Heart left ventricle (tissue), 16 donors: Measurements from ENCODE around the gene MYL9. TPM values are rescaled to one million over a fixed set of nuclear protein-coding genes. Genes with fewer than 3 reads are reported as not detected.

ENCODE experiments used
- ATAC-seq, 4 donors: fragments of 200-7000 bp; cut with Tn5 transposase; one replicate each; pipeline ENCODE4 v1.9.1; 2020 to 2022; ENCODE audit warnings: moderate library complexity in 4 of 4, mild to moderate bottlenecking in 3 of 4, moderate number of reproducible peaks in 1 of 4
- DNase-seq, 5 donors: peaks; one replicate each; pipeline ENCODE4 v3.0.0-alpha.2; 2020
- H3K27ac ChIP-seq, 12 donors: fragments of 200-600 bp; sonication (generic) in 4 of 12; one replicate each; pipeline versions ENCODE4 v1.5.0 to v1.8.0; 2016 to 2022; ENCODE audit warnings: mild to moderate bottlenecking in 2 of 12
- H3K27me3 ChIP-seq, 9 donors: fragments of 200-600 bp; sonication (generic) in 2 of 9; one replicate each; pipeline versions ENCODE4 v1.5.1 to v1.8.0; 2016 to 2022; ENCODE audit warnings: mild to moderate bottlenecking in 3 of 9
- H3K36me3 ChIP-seq, 9 donors: fragments of 200-600 bp; sonication (generic) in 2 of 9; one replicate each; pipeline versions ENCODE4 v1.5.0 to v1.8.0; 2018 to 2022; ENCODE audit warnings: mild to moderate bottlenecking in 2 of 9
- H3K4me1 ChIP-seq, 12 donors: fragments of 200-600 bp; sonication (generic) in 4 of 12; one replicate each; pipeline versions ENCODE4 v1.5.0 to v1.8.0; 2016 to 2022; ENCODE audit warnings: mild to moderate bottlenecking in 3 of 12
- H3K4me3 ChIP-seq, 12 donors: fragments of 200-600 bp; sonication (generic) in 4 of 12; one replicate each; pipeline versions ENCODE4 v1.5.0 to v1.8.0; 2017 to 2022; ENCODE audit warnings: mild to moderate bottlenecking in 9 of 12, moderate library complexity in 4 of 12
- H3K9me3 ChIP-seq, 12 donors: fragments of 200-600 bp; sonication (generic) in 4 of 12; one replicate each; pipeline versions ENCODE4 v1.5.0 to v1.8.0; 2016 to 2022; ENCODE audit warnings: mild to moderate bottlenecking in 1 of 12
- CTCF ChIP-seq, 12 donors: fragments of 200-600 bp; sonication (generic) in 4 of 12; IDR thresholded peaks; one replicate each; pipeline versions ENCODE4 v1.5.0 to v1.8.0; 2018 to 2022; ENCODE audit warnings: antibody characterized with exemption in 12 of 12, mild to moderate bottlenecking in 5 of 12
- POLR2A ChIP-seq, 2 donors: fragments of 450-650 bp; IDR thresholded peaks; one replicate each; pipeline ENCODE4 v1.6.1; 2017; ENCODE audit warnings: antibody characterized with exemption in 2 of 2, mild to moderate bottlenecking in 2 of 2, moderate library complexity in 2 of 2
- WGBS, 4 donors: extraction: QIAGEN DNeasy Blood & Tissue Kit in 2 of 4; methylation state at CpG; one replicate each; pipeline versions ENCODE4 v1.1.5 to v1.1.7; 2013 to 2018; 5-methylcytosine and 5-hydroxymethylcytosine counted together
- intact Hi-C, 10 donors: fragments of 100-400 bp; cut with DNase I; formaldehyde crosslinking; loops; one replicate each; pipeline versions ENCODE4 v1.11.1 to v1.14.2; 2022
- polyA plus RNA-seq, 2 donors: library from polyadenylated mRNA; stranded (reverse); fragments of 200-250 nt; gene quantifications; one replicate each; pipeline ENCODE4 v1.2.3, GENCODE V29; 2013
- total RNA-seq, 9 donors: library from RNA; depleted of rRNA in 2 of 9; stranded (reverse); fragments of >200 nt in 2 of 9; fragmentation: NEBNext Ultra II Directional in 3 of 9; extraction: Animal tissue kit (Norgen Biotek cat#: 25700) in 3 of 9; gene quantifications; one replicate each; pipeline versions ENCODE4 v1.1.0 to v1.2.4, GENCODE V29; 2016 to 2023
- donor health status: ischemic (EF 13 %, LVEDD 7.1; RV severe dilation, severe dysfunction).
- donor health status: healthy with polysubstance abuse.
- donor health status: DM: no; HTN: yes; CAD: no.
- donor health status: DM: no; HTN: no; CAD: no.
- donor health status: ischemic (EF 25% LVEDD 6.9; RV normal size, moderate dysfunction).
- donor health status: ischemic (EF 25% LVEDD 5.7; RV mildly dilated, moderate dysfunction).
- donor health status: healthy.
- donor health status: DM: yes; HTN: yes; CAD: no.
- donor health status: ischemic (EF 35%, LVEDD 5.7; RV mildly dilated, moderate dysfunction).
- donor health status: nonischemic (EF 11% LVEDD 7.7; RV severe dilation, severe dysfunction).
- donor health status: DM: yes; HTN: yes; CAD: no.
- donor health status: PGD.
- donor health status: ischemic (EF 29% LVEDD 5.4; RV normal size, mild dysfunction).
- donor health status: nonischemic (EF 23%, LVEDD 6.1; RV moderate dilation, normal function).

MYL9 gene
- total and polyA plus RNA-seq, 11 donors, result 452 to 2,387 (median 1,748) TPM

- 84 to 89% (median 84%) methylated on average over 10 to 18 of the region's 18 CpGs for WGBS, 4 donors
- no peaks in the 10 kb centered on the region for H3K9me3 ChIP-seq
- H3K27me3 ChIP-seq, result no peaks in the 10 kb centered on the region
- TF ChIP-seq CTCF (IDR thresholded peaks at IDR 0.05) (no peak), POLR2A (IDR thresholded peaks at IDR 0.05) (no peak)
- ATAC-seq, result peak in 2 of 4 donors; percentile 3 to 7
- H3K36me3 ChIP-seq, result peaks cover 0 to 58% (median 50%) of the 10 kb centered on the region in 9 donors
- intact Hi-C loops, result no loop called here
- H3K27ac ChIP-seq, result peak overlapping the region in 1 of 12 donors; percentile 86
- H3K4me1 ChIP-seq, result peaks cover 0 to 6% (median under 1%) of the 10 kb centered on the region in 12 donors
- no peak overlapping the region for H3K4me3 ChIP-seq
- no peak for DNase-seq
Observed at GRCh38 chr20:36528176-36528874, 13.0 kb upstream of the MYL9 start.

GRCh38 chr20:36528875-36529417 lies 12.4 kb upstream of the MYL9 start:
- intact Hi-C loops, result no loop called here
- H3K9me3 ChIP-seq, result no peaks in the 10 kb centered on the region
- peak overlapping the region in 1 of 12 donors; percentile 86 for H3K27ac ChIP-seq
- no peaks in the 10 kb centered on the region for H3K27me3 ChIP-seq
- peaks cover 0 to 2% (median 0%) of the 10 kb centered on the region in 12 donors for H3K4me1 ChIP-seq
- DNase-seq, result no peak
- H3K4me3 ChIP-seq, result no peak overlapping the region
- TF ChIP-seq POLR2A (IDR thresholded peaks at IDR 0.05) (no peak), CTCF (IDR thresholded peaks at IDR 0.05) (no peak)
- H3K36me3 ChIP-seq, result peaks cover 0 to 52% (median 46%) of the 10 kb centered on the region in 9 donors
- 72 to 81% (median 75%) methylated on average over 13 to 14 of the region's 14 CpGs for WGBS, 4 donors
- ATAC-seq, result peak in 3 of 4 donors; percentile 9 to 22 (median 11)

GRCh38 chr20:36532388-36532787 lies 8.9 kb upstream of the MYL9 start:
- intact Hi-C loops, result no loop called here
- WGBS, 4 donors, result 86 to 93% (median 91%) methylated on average over 10 of the region's 10 CpGs
- DNase-seq, result no peak
- no peak for ATAC-seq
- no peaks in the 10 kb centered on the region for H3K9me3 ChIP-seq
- no peaks in the 10 kb centered on the region for H3K27me3 ChIP-seq
- no peak overlapping the region for H3K27ac ChIP-seq
- no peak overlapping the region for H3K4me3 ChIP-seq
- no peaks in the 10 kb centered on the region for H3K4me1 ChIP-seq
- H3K36me3 ChIP-seq, result peaks cover 0 to 17% (median 13%) of the 10 kb centered on the region in 9 donors
- no peak for TF ChIP-seq POLR2A (IDR thresholded peaks at IDR 0.05)
- TF ChIP-seq CTCF (IDR thresholded peaks at IDR 0.05), result no peak

GRCh38 chr20:36532822-36533221 lies 8.5 kb upstream of the MYL9 start:
- Histone ChIP-seq H3K27ac (no peak overlapping the region), H3K36me3 (peaks cover 0 to 13% (median 8%) of the 10 kb centered on the region in 9 donors), H3K4me1 (peaks cover 0 to 4% (median 0%) of the 10 kb centered on the region in 12 donors), H3K4me3 (no peak overlapping the region), H3K27me3 (no peaks in the 10 kb centered on the region), H3K9me3 (no peaks in the 10 kb centered on the region)
- intact Hi-C loops, result no loop called here
- no peak for TF ChIP-seq CTCF (IDR thresholded peaks at IDR 0.05)
- TF ChIP-seq POLR2A (IDR thresholded peaks at IDR 0.05), result no peak
- ATAC-seq (no peak), DNase-seq (no peak)
- 85 to 95% (median 89%) methylated on average over 3 of the region's 3 CpGs for WGBS, 4 donors
